ENCODE measurements around the gene DTYMK.
"Not testable (repeated sequence)": the region's sequence is repeated elsewhere in the genome, so short reads cannot be mapped to it uniquely, and the experiment has no call there.

The DTYMK gene

GRCh38 chr2:241686650-241687425 is at the start of gene DTYMK:
Gene DTYMK, minus strand, starts transcription at chr2:241686815. Its CDS starts 32 bp downstream, at chr2:241686783.
- peak; percentile 95 for DNase-seq

GRCh38 chr2:241736111-241736510 is 49.5 kb upstream of the DTYMK start:
- DNase-seq: no peak

- DNase-seq: peak; percentile 69
Measured at GRCh38 chr2:241734467-241735208, 48.0 kb upstream of the DTYMK start, which contains the start of gene D2HGDH. Gene D2HGDH, plus strand, starts transcription at chr2:241734630. Its CDS starts 595 bp downstream, at chr2:241735225.

- DNase-seq: no peak
Measured at GRCh38 chr2:241734208-241734466, 47.5 kb upstream of the DTYMK start.

GRCh38 chr2:241733391-241734207 is 47.0 kb upstream of the DTYMK start:
- no peak for DNase-seq

- DNase-seq: not testable (repeated sequence)
Measured at GRCh38 chr2:241732513-241733186, 46.0 kb upstream of the DTYMK start.

- DNase-seq: no peak
Measured at GRCh38 chr2:241730671-241731293, 44.2 kb upstream of the DTYMK start.

- DNase-seq: no peak
Measured at GRCh38 chr2:241729868-241730267, 43.3 kb upstream of the DTYMK start.

- DNase-seq: no peak
Measured at GRCh38 chr2:241728627-241729026, 42.0 kb upstream of the DTYMK start.

- no peak for DNase-seq
Measured at GRCh38 chr2:241728000-241728399, 41.4 kb upstream of the DTYMK start.

- no peak for DNase-seq
Measured at GRCh38 chr2:241726459-241726858, 39.8 kb upstream of the DTYMK start.

GRCh38 chr2:241724975-241725870 is 38.6 kb upstream of the DTYMK start:
- no peak for DNase-seq

- DNase-seq: no peak
Measured at GRCh38 chr2:241724259-241724974, 37.8 kb upstream of the DTYMK start.

- no peak for DNase-seq
Measured at GRCh38 chr2:241722896-241723454, 36.4 kb upstream of the DTYMK start.

GRCh38 chr2:241721852-241722251 is 35.2 kb upstream of the DTYMK start:
- DNase-seq: no peak

GRCh38 chr2:241720560-241720959 is 33.9 kb upstream of the DTYMK start:
- no peak for DNase-seq

GRCh38 chr2:241720099-241720498 is 33.5 kb upstream of the DTYMK start:
- DNase-seq: no peak

- no peak for DNase-seq
Measured at GRCh38 chr2:241719093-241719492, 32.5 kb upstream of the DTYMK start.

- DNase-seq: no peak
Measured at GRCh38 chr2:241708879-241709278, 22.3 kb upstream of the DTYMK start.

GRCh38 chr2:241706537-241706936 is 19.9 kb upstream of the DTYMK start:
- no peak for DNase-seq

Data from NCI-H1694 treated with DMSO at 0.1 percent for 48 hours (cell line).